ENCODE data around the gene C16orf78. TPM values are rescaled to one million over a fixed set of nuclear protein-coding genes. Genes with fewer than 3 reads are reported as not detected.

C16orf78 gene
- total and polyA plus RNA-seq, 2 donors (not counting 1 experiment from before 2014, with no cell fraction given), result not detected

GRCh38 chr16:49439676-49440075 is 66.1 kb downstream of the C16orf78 start:
- H3K36me3 ChIP-seq (ENCODE audit: control insufficient read depth, insufficient read depth, low read length), result no peaks in the 10 kb centered on the region
- no peak overlapping the region for H2AFZ ChIP-seq (ENCODE audit: low read length)
- H3K79me2 ChIP-seq (ENCODE audit: control insufficient read depth, insufficient read depth, low read length), result no peaks in the 10 kb centered on the region
- H3K27me3 ChIP-seq (ENCODE audit: control insufficient read depth, insufficient read depth, low read length), result no peaks in the 10 kb centered on the region
- H4K20me1 ChIP-seq (ENCODE audit: control insufficient read depth, extremely low read depth, insufficient read depth, low read length), result no peaks in the 10 kb centered on the region
- no peak overlapping the region for H3K9ac ChIP-seq (ENCODE audit: insufficient read depth, low read length)
- no peak for TF ChIP-seq EZH2 (IDR thresholded peaks at IDR 0.05; ENCODE audit: low read length, missing control alignments)
- TF ChIP-seq CTCF (conservative IDR thresholded peaks at IDR 0.05 in 1 of 2, IDR thresholded peaks at IDR 0.05 in 1 of 2; ENCODE audit: low read depth in 1 of 2, low read length in 2 of 2), result no peak
- no peaks in the 10 kb centered on the region for H3K4me1 ChIP-seq (ENCODE audit: control insufficient read depth, extremely low read depth, insufficient read depth, low read length)
- no peaks in the 10 kb centered on the region for H3K9me3 ChIP-seq (ENCODE audit: control insufficient read depth, insufficient read depth, low read depth, low read length)
- H3K4me3 ChIP-seq (replicated peaks in 1 of 4; ENCODE audit: control extremely low read depth in 1 of 4, insufficient read depth in 1 of 4, low read depth in 3 of 4, low read length in 4 of 4), result no peak overlapping the region
- no peak for DNase-seq (ENCODE audit: low read depth in 2 of 2)
- no peak overlapping the region for H3K4me2 ChIP-seq (ENCODE audit: extremely low read depth, insufficient read depth, low read length)
- no peak overlapping the region for H3K27ac ChIP-seq (ENCODE audit: insufficient read depth, low read length)

GRCh38 chr16:49440156-49441065 is 66.8 kb downstream of the C16orf78 start:
- DNase-seq (ENCODE audit: low read depth in 2 of 2), result no peak
- no peaks in the 10 kb centered on the region for H3K79me2 ChIP-seq (ENCODE audit: control insufficient read depth, insufficient read depth, low read length)
- H3K4me2 ChIP-seq (ENCODE audit: extremely low read depth, insufficient read depth, low read length), result no peak overlapping the region
- no peak overlapping the region for H2AFZ ChIP-seq (ENCODE audit: low read length)
- H3K4me3 ChIP-seq (replicated peaks in 1 of 4; ENCODE audit: control extremely low read depth in 1 of 4, insufficient read depth in 1 of 4, low read depth in 3 of 4, low read length in 4 of 4), result no peak overlapping the region
- no peaks in the 10 kb centered on the region for H3K27me3 ChIP-seq (ENCODE audit: control insufficient read depth, insufficient read depth, low read length)
- TF ChIP-seq CTCF (conservative IDR thresholded peaks at IDR 0.05 in 1 of 2, IDR thresholded peaks at IDR 0.05 in 1 of 2; ENCODE audit: low read depth in 1 of 2, low read length in 2 of 2) (no peak), EZH2 (IDR thresholded peaks at IDR 0.05; ENCODE audit: low read length, missing control alignments) (no peak)
- H3K27ac ChIP-seq (ENCODE audit: insufficient read depth, low read length), result no peak overlapping the region
- no peaks in the 10 kb centered on the region for H4K20me1 ChIP-seq (ENCODE audit: control insufficient read depth, extremely low read depth, insufficient read depth, low read length)
- no peak overlapping the region for H3K9ac ChIP-seq (ENCODE audit: insufficient read depth, low read length)
- no peaks in the 10 kb centered on the region for H3K4me1 ChIP-seq (ENCODE audit: control insufficient read depth, extremely low read depth, insufficient read depth, low read length)
- H3K9me3 ChIP-seq (ENCODE audit: control insufficient read depth, insufficient read depth, low read depth, low read length), result no peaks in the 10 kb centered on the region
- no peaks in the 10 kb centered on the region for H3K36me3 ChIP-seq (ENCODE audit: control insufficient read depth, insufficient read depth, low read length)

GRCh38 chr16:49441366-49441780 is 67.8 kb downstream of the C16orf78 start:
- H3K79me2 ChIP-seq (ENCODE audit: control insufficient read depth, insufficient read depth, low read length), result no peaks in the 10 kb centered on the region
- no peak overlapping the region for H3K4me2 ChIP-seq (ENCODE audit: extremely low read depth, insufficient read depth, low read length)
- TF ChIP-seq CTCF (conservative IDR thresholded peaks at IDR 0.05 in 1 of 2, IDR thresholded peaks at IDR 0.05 in 1 of 2; ENCODE audit: low read depth in 1 of 2, low read length in 2 of 2) (no peak), EZH2 (IDR thresholded peaks at IDR 0.05; ENCODE audit: low read length, missing control alignments) (no peak)
- no peak for DNase-seq (ENCODE audit: low read depth in 2 of 2)
- no peak overlapping the region for H3K9ac ChIP-seq (ENCODE audit: insufficient read depth, low read length)
- H3K27ac ChIP-seq (ENCODE audit: insufficient read depth, low read length), result no peak overlapping the region
- H3K4me1 ChIP-seq (ENCODE audit: control insufficient read depth, extremely low read depth, insufficient read depth, low read length), result no peaks in the 10 kb centered on the region
- H3K27me3 ChIP-seq (ENCODE audit: control insufficient read depth, insufficient read depth, low read length), result no peaks in the 10 kb centered on the region
- H3K4me3 ChIP-seq (replicated peaks in 1 of 4; ENCODE audit: control extremely low read depth in 1 of 4, insufficient read depth in 1 of 4, low read depth in 3 of 4, low read length in 4 of 4), result no peak overlapping the region
- H2AFZ ChIP-seq (ENCODE audit: low read length), result no peak overlapping the region
- no peaks in the 10 kb centered on the region for H3K9me3 ChIP-seq (ENCODE audit: control insufficient read depth, insufficient read depth, low read depth, low read length)
- H3K36me3 ChIP-seq (ENCODE audit: control insufficient read depth, insufficient read depth, low read length), result no peaks in the 10 kb centered on the region
- H4K20me1 ChIP-seq (ENCODE audit: control insufficient read depth, extremely low read depth, insufficient read depth, low read length), result no peaks in the 10 kb centered on the region
